ENCODE data around the gene NXF1. TPM values are rescaled to one million over a fixed set of nuclear protein-coding genes. Genes with fewer than 3 reads are reported as not detected.
A peak's percentile ranks its signal among the peaks of the same experiment; 100 is the strongest.

The NXF1 gene
- total and polyA plus RNA-seq, 2 of the 13 experiments (the other 11 are each of a cell fraction or from before 2014, with no cell fraction given) = 30.4 to 30.9 TPM

GRCh38 chr11:62842171-62842741 is 37.0 kb upstream of the NXF1 start (continued):
- TF ChIP-seq ARID3A (IDR thresholded peaks at IDR 0.05; ENCODE audit: low read depth, low read length) (no peak), ZNF256 (CRISPR knock-in tag; conservative IDR thresholded peaks at IDR 0.05) (no peak), KAT8 (CRISPR knock-in tag; IDR thresholded peaks at IDR 0.05) (no peak), ZNF777 (CRISPR knock-in tag; IDR thresholded peaks at IDR 0.05) (no peak; the same call in 1 of the 2 replicates), PAWR (CRISPR knock-in tag; IDR thresholded peaks at IDR 0.05; ENCODE audit: borderline replicate concordance) (no peak), ZFP36 (IDR thresholded peaks at IDR 0.05; ENCODE audit: borderline replicate concordance, low read depth, low read length, partially characterized antibody) (no peak), ZNF770 (CRISPR knock-in tag; IDR thresholded peaks at IDR 0.05) (peak; percentile 71), PTBP1 (IDR thresholded peaks at IDR 0.05; ENCODE audit: low read depth, low read length, poor library complexity, severe bottlenecking) (no peak), HNF1B (CRISPR knock-in tag; IDR thresholded peaks at IDR 0.05) (peak; percentile 50), FOXP1 (IDR thresholded peaks at IDR 0.05) (no peak), FOXP1 (CRISPR knock-in tag; IDR thresholded peaks at IDR 0.05) (no peak), TBP (CRISPR knock-in tag; IDR thresholded peaks at IDR 0.05) (no peak), ZC3H13 (CRISPR knock-in tag; IDR thresholded peaks at IDR 0.05) (no peak), ZNF292 (CRISPR knock-in tag; IDR thresholded peaks at IDR 0.05; ENCODE audit: borderline replicate concordance, low read depth) (no peak), ATF7 (IDR thresholded peaks at IDR 0.05) (no peak), ATF7 (CRISPR knock-in tag; IDR thresholded peaks at IDR 0.05) (no peak), ZNF253 (CRISPR knock-in tag; IDR thresholded peaks at IDR 0.05; ENCODE audit: borderline replicate concordance) (no peak), MXD4 (CRISPR knock-in tag; IDR thresholded peaks at IDR 0.05) (no peak; the same call in 1 of the 2 replicates), ZSCAN20 (CRISPR knock-in tag; IDR thresholded peaks at IDR 0.05; ENCODE audit: borderline replicate concordance) (no peak), MAX (IDR thresholded peaks at IDR 0.05) (peak; percentile 45; the same call in 1 of the 2 replicates), RNF2 (conservative IDR thresholded peaks at IDR 0.05; ENCODE audit: low read depth) (no peak), ZNF101 (CRISPR knock-in tag; IDR thresholded peaks at IDR 0.05; ENCODE audit: borderline replicate concordance, low read depth) (no peak), ZNF776 (CRISPR knock-in tag; IDR thresholded peaks at IDR 0.05) (no peak), JARID2 (CRISPR knock-in tag; IDR thresholded peaks at IDR 0.05; ENCODE audit: insufficient replicate concordance) (no peak), ZNF24 (IDR thresholded peaks at IDR 0.05) (no peak), MATR3 (CRISPR knock-in tag; IDR thresholded peaks at IDR 0.05) (no peak), FOSL2 (CRISPR knock-in tag; IDR thresholded peaks at IDR 0.05) (no peak), ZNF10 (CRISPR knock-in tag; IDR thresholded peaks at IDR 0.05; ENCODE audit: borderline replicate concordance, low read depth) (no peak)
